ENCODE results near the gene MALL.
"Not testable (repeated sequence)": the region's sequence is repeated elsewhere in the genome, so short reads cannot be mapped to it uniquely, and the experiment has no call there.

MALL gene

GRCh38 chr2:110115291-110116032 is at the start of gene MALL:
MALL (minus strand) TSS chr2:110115822; CDS start chr2:110115792, 30 bp downstream.
- no peak for DNase-seq

DNA sequence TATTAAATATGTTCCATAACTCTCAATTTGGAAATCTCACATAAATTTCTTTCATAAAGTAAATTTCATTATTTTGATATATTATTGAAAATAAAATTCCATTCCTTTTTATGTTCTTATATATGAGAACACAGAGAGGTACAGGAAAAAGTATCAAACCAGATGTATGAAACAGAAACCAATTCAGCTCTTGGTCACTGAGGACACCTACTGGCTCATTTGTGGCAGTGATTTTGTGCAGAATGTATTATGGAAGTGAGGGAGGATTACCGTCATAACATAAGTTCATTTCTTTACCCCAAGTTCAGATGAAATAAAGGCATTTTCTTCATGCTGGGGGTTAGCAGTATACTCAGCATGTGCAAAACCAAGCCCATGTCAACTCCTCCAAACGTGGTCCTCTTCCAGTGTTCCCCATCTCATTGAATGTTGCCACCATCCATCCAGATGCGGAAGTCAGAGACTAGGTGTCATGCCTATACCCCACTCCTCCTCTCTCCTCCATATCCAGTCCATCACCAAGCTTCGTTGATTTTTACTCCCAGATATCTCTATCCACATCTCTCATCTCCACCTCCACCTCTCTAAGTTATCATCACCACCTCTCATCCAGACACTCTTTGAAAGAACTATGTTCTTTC is 41.7 kb upstream of the MALL start:
- peak; percentile 3 for DNase-seq

DNA sequence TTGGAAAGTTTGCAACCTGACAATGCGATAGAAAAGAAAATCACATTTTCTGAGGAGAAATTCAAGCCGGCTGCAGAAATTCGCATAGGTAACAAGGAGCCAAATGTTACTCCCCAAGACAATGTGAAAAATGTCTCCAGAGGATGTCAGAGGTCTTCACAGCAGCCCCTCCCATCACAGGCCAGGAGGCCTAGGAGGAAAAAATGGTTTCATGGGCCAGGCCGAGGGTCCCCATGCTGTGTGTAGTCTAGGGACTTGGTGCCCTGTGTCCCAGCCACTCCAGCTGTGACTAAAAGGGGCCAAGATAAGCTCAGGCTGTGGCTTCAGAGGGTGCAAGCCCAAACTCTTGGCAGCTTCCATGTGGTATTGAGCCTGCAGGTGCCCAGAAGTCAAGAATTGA is 39.2 kb upstream of the MALL start:
- not testable (repeated sequence) for DNase-seq

GRCh38 chr2:110154188-110154587 is 38.6 kb upstream of the MALL start:
- not testable (repeated sequence) for DNase-seq

DNA sequence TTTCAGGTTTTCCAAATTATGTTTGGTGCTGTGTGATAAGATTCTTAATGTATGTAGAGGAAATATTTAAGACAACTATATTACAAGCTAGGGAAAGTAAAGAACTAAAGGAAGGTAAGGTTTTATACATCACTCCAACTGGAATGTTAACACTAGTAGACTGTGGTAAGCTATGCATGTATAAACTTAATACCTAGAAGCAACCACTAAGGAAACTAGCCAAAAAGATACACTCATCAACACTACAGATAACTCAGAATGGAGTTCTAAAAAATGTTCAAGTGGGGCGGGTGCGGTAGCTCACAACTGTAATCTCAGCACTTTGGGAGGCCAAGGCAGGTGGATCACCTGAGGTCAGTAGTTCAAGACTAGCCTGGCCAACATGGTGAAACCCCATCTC is 37.8 kb upstream of the MALL start:
- no peak for DNase-seq

- DNase-seq: no peak
These were observed 37.3 kb upstream of the MALL start for GRCh38 chr2:110152943-110153342.

DNA sequence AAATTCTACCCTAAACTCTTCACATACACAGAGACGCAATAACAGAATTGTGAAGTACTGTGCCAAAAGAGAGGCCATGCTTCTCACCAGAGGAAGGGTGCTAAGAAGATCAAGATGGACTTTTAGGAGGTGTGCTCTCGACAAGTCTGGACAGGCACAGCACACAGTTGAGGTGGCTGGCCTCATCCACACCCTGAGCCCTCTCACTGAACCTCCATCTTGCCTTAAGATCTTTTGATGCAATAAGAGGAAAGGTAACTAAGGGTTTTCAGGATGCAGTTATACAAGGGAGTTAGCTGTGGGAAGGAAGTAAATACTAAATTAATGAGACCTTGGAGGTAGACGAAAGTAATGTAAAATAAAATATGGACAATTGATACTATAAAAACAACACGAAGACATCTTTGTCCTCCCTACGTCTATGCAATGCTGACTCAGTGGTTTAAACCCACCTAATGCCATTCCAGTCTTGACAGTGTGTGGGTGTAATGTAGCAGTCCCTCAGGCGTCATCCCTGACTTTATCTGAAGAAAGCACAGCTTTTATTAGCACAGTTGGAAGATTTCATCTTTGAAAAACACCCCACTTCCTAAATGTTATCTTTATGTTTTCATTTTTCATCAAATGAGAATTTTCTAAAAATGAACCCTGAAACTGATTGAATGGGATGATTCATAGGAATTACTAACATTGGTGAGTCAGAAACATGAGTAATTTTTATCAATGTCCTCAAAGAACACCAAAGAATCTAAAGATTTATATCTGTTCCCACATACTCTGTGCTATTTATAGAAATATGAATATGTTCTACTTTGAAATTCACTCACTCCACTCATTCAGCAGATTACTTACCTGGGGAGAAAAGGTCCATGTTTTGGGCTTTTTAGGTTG is 34.0 kb upstream of the MALL start:
- DNase-seq: no peak

GRCh38 chr2:110146945-110147332 is 31.3 kb upstream of the MALL start:
- no peak for DNase-seq

DNA sequence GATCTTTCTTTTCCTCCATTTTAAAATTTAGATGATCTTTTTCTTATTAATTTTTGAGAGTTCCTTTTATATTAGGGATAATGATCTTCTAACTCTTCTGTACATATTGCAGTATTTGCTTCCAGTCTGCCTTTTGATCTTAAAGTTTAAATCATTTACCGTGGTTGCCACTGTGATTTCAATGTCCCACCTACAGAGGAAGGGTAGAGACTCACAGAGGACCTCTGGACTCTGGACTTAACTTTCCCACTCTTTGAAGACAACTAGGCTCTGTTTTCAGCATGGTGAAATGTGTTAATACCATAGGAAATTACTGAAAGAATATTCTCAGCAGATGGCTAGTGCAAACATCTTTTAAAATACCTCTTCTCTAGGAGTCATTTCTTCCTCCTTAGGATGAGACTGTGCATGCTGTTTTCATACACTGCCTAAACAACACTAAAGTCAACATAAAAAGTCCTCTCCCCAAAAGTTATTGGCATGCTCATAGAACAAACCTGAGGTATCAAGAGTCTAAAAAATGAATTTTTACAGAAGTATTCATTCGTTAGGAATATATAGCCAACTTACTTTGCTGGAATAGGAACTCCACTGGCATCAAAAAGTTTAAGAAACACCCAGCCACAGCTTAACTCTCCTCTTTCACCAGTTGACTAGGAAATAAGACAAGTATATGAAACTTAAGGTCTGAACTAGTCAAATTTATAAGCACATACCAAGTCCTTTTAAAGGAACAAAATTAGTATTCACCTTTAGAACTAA is 30.7 kb upstream of the MALL start:
- no peak for DNase-seq

- no peak for DNase-seq
These were observed 28.4 kb upstream of the MALL start for GRCh38 chr2:110143982-110144381.

GRCh38 chr2:110140401-110140800 is 24.8 kb upstream of the MALL start:
- no peak for DNase-seq

- DNase-seq: no peak
These were observed 18.4 kb upstream of the MALL start for GRCh38 chr2:110134025-110134424.

- DNase-seq: no peak
These were observed 15.5 kb upstream of the MALL start for GRCh38 chr2:110131166-110131565.

- no peak for DNase-seq
These were observed 15.1 kb upstream of the MALL start for GRCh38 chr2:110130757-110131156.

DNA sequence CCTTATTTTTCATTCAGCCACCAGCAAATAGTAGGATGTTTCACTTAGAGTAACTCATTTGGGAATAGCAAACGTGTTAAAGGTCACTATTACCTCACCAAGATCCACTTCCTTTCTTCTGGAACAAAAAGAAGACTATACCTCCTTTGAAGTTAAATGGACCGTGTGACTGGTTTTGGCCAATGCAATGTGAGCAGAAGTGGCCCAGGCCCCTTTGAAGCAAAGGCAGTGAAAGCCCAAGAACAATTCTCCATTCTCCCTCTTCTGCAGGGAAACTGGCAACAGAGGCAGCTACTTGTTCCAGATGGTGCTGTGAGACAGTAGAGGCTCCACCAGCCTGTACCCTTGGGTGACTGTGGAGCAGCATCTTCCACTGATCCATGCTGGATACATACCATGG is 11.3 kb upstream of the MALL start:
- no peak for DNase-seq

DNA sequence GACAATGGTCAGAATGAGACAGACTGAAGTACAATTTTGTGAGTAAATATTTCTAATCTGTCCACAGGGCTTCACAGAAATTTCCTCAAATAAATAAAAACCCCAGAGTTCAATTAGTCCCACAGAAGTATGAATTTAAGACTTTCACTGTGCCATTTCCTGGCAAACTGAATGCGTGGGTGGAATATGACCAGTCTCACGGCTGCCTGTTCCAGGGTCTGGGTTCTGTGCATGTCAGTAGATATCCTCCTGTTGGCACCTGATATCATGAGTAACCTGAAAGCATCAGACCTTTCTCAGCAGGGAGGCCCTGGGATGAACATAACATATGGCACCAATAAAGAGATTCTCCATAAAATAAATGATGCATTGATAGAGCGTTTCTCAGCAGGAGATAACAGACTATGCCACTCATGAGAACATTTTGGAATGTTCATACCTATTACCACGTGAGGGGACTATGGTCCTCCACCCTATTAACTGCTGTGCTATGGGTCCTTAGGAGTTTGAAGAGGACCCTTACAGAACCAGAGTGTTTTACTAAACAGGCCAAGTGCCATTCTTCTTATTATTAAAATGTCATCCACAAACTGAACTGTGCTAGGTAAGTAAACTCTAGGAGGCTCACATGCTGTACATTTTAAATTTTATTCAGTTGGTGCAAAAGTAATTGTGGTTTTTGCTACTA is 10.6 kb upstream of the MALL start:
- no peak for DNase-seq

DNA sequence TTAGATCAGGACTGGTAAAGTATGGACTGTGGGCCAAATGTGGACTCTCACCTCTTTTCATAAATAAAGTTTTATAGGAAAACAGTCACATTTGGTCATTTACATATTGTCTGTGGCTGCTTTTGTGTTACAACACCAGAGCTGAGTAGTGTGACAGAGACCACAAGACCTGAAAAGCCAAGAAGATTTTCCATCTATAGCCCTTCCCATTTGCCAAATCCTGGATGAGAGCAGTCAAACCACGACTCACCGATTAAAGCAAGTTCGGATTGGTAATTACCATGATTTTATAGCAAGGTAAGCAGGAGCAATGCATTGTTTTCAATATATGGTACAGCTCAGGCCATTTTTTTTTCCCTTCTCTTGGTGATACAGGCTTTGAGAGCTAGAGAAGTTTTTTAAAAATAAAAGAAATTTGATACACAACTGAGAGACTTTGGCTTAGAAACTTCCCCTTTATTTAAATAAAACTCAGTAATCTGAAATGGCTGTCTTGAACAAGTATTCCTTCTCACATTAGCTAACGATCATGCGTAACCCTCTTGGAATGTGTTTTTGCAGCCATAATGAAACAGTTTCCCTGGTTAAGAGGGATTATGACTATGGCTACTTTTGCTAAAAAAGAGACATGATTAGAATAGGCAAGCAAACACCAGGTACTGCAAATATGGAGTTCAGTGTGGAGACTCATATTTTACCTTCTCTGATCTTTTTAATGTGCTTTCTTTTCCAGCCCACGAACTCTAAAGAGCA is 9.5 kb upstream of the MALL start:
- DNase-seq: no peak

- no peak for DNase-seq
These were observed 8.6 kb upstream of the MALL start for GRCh38 chr2:110124038-110124825.

DNA sequence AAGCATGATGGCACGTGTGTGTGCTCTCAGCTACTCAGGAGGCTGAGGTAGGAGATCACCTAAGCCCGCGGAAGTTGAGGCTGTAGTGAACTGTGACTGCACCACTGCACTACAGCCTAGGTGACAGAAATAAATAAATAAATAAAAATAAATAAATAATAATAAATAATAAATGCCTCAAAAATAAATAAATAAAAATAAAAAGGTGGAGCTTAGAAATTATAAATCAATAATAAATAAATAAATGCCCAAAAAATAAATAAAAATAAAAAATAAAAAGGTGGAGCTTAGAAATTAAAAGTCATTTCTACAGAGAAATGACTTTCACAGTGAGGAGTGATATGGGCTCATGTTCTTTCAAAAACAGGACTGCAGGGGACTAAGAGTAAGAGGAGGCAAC is 6.0 kb upstream of the MALL start:
- no peak for DNase-seq

GRCh38 chr2:110121052-110121334 is 5.4 kb upstream of the MALL start:
- DNase-seq: no peak

Data from NCI-H1694 (cell line).